H7 (cell line): ENCODE data around the gene RNF157. TPM values are rescaled to one million over a fixed set of nuclear protein-coding genes. Genes with fewer than 3 reads are reported as not detected.
A peak's percentile ranks its signal among the peaks of the same experiment; 100 is the strongest.

Source experiments
- DNase-seq: peaks from one replicate; pipeline ENCODE4 v3.0.0; 2012
- H3K27me3 ChIP-seq: 2 replicates; pipeline ENCODE4 v1.6.0; 2011; ENCODE audit warnings: mild to moderate bottlenecking, low read length; ENCODE audit not compliant: control insufficient read depth, insufficient read depth
- H3K36me3 ChIP-seq: replicated peaks from 2 replicates; pipeline ENCODE4 v1.5.1; 2011; ENCODE audit warnings: low read length; ENCODE audit not compliant: control insufficient read depth, insufficient read depth
- H3K4me3 ChIP-seq: 2 replicates; pipeline ENCODE4 v1.5.1; 2011; ENCODE audit warnings: low read depth, mild to moderate bottlenecking, control low read depth, low read length, moderate library complexity; ENCODE audit not compliant: insufficient read depth
- total RNA-seq: library from RNA; depleted of rRNA; stranded (reverse); fragments of >200 nt; shearing (Covaris generic); gene quantifications from 2 replicates; pipeline ENCODE4 v1.2.3, GENCODE V29; 2014

Gene RNF157
- total RNA-seq, 1 experiment from 2014 or later, result 5.6 TPM

DNA sequence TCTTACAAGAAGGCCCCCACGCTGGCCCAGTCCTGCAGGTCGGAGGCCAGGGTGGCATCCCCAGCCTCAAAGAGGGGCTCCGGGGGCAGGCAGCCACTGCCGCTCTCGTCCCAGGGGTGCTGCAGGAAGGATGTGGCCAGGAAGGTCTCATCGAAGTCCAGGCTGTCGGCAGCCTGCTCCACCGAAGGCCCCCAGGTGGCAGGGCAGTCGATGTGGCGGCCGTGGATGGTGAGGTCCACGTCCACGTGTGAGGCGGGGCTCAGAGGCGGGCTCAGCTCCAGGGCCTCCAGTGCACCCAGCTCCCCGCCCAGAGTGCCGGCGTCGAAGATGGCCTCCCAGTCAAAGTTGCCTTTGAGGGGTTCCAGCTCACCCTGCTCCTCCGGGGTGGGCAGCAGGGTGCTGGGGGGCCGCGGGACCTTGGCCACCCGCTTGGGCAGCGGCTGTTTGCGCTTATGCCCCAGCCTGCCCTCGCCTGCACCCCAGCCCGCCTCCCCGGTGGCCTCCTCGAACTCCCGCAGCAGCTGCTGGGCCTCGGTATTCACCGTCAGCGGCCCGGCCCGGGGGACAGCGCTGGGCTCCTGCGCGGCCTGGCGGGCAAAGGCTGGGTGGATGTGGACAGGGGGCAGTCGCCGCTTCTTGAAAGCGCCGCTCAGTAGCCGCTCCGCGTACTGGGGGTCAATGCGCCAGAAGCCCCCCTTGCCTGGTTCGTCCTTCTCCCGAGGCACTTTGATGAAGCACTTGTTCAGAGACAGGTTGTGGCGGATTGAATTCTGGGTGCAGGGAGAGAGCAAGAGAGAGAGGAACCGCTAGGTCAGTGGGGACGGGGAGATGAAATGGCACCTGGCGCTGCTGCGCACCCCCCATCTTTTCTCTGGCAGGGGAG, 102.7 kb downstream of the RNF157 start:
- peak; percentile 83 for DNase-seq
- Histone ChIP-seq H3K36me3 (no peaks in the 10 kb centered on the region), H3K4me3 (peak overlapping the region; percentile 22; the same call in 1 of the 2 replicates)

DNA sequence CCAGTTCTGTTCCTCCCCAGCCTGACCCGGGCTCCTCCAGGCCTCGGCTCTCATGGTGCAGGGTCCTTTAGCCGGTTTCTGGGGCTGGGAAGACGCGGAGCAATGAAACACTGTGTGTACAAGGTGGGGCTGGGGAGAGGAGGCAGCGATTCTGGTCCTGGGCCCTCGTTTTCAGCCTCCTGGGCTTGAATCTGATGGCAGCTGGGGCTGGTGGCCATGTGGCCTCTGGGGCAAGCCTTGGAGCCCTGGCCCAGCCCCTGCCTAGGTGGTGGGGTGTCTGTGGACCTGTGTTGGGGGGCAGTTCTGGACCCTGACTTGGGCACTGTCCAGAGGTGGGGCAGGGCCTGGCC, 103.3 kb downstream of the RNF157 start:
- H3K4me3 ChIP-seq, result no peak overlapping the region
- no peaks in the 10 kb centered on the region for H3K36me3 ChIP-seq
- H3K27me3 ChIP-seq, result peaks cover 69% of the 10 kb centered on the region
- no peak for DNase-seq

More for the DNA sequence above, 102.7 kb downstream of the RNF157 start:
- H3K27me3 ChIP-seq, result peaks cover 71% of the 10 kb centered on the region

GRCh38 chr17:76136276-76137000, 103.9 kb downstream of the RNF157 start:
- H3K4me3 ChIP-seq, result no peak overlapping the region
- peaks cover 69% of the 10 kb centered on the region for H3K27me3 ChIP-seq
- no peaks in the 10 kb centered on the region for H3K36me3 ChIP-seq
- peak; percentile 86 for DNase-seq

DNA sequence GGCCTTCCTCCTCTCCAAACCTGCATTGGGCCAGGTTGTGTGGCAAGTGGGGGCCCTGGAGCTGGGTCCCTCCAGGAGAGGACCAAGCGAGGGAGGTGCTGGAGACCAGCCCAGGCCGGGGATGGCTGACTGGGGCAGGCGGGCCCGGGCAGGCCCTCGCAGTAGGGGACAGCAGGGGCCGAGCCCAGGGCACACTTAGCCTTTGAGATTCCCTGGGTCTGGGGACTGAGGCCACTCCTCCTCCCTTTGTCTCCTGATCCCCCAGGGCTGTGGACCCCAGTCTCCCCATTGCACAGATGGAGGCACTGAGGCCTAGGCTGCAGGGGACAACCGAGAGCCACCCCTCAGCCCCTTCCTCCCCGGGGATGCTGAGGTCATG, 104.5 kb downstream of the RNF157 start:
- peak; percentile 80 for DNase-seq
- Histone ChIP-seq H3K27me3 (peaks cover 73% of the 10 kb centered on the region), H3K4me3 (peak overlapping the region; percentile 16; the same call in 1 of the 2 replicates), H3K36me3 (no peaks in the 10 kb centered on the region)

- H3K4me3 ChIP-seq, result peak overlapping the region; percentile 16; the same call in 1 of the 2 replicates
- H3K27me3 ChIP-seq, result peaks cover 73% of the 10 kb centered on the region
- DNase-seq, result peak; percentile 88
- H3K36me3 ChIP-seq, result no peaks in the 10 kb centered on the region
These were observed 105.1 kb downstream of the RNF157 start for GRCh38 chr17:76134911-76135809.

DNA sequence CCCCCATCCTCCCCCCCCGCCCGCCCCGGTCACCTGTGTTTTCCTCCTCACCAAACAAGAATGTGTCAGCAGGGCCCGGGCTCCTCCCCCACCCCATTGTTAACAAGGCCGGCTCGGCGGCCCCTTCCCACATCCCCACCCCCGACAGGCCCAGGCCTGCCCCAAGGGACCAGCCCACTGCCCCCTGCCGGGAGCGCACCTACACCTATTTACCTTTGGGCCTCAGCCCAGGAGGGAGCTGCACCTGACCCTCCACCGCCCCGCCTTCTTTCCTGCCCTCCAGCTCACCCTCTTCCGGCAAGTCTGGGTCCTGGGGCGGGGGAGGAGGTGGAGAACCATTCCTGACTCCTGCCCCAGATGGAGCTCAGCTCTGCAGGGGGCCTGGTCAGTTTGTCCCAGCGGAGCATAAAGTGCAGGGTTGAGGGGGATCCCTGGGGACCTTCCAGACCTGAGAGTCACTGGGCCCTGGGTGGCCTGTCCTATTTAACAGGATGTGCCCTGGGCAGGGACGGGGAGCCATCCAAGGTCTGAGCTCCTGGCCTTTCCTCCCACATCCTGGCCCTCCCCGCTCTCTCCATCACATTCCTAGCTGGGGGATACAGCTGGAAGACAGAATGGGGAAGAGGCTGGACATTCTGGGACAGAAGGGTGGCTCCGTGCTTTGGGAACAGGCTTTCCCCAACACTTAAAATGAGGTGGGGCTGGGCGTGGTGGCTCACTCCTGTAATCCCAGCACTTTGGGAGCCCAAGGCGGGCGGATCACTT, 107.5 kb downstream of the RNF157 start:
- peak; percentile 91 for DNase-seq
- Histone ChIP-seq H3K27me3 (peaks cover 50% of the 10 kb centered on the region), H3K4me3 (peak overlapping the region; percentile 5; the same call in 1 of the 2 replicates), H3K36me3 (no peaks in the 10 kb centered on the region)

GRCh38 chr17:76131692-76132573, 108.4 kb downstream of the RNF157 start:
- Histone ChIP-seq H3K27me3 (peaks cover 42% of the 10 kb centered on the region), H3K36me3 (no peaks in the 10 kb centered on the region), H3K4me3 (peak overlapping the region; percentile 16; the same call in 1 of the 2 replicates)
- peak; percentile 66 for DNase-seq

DNA sequence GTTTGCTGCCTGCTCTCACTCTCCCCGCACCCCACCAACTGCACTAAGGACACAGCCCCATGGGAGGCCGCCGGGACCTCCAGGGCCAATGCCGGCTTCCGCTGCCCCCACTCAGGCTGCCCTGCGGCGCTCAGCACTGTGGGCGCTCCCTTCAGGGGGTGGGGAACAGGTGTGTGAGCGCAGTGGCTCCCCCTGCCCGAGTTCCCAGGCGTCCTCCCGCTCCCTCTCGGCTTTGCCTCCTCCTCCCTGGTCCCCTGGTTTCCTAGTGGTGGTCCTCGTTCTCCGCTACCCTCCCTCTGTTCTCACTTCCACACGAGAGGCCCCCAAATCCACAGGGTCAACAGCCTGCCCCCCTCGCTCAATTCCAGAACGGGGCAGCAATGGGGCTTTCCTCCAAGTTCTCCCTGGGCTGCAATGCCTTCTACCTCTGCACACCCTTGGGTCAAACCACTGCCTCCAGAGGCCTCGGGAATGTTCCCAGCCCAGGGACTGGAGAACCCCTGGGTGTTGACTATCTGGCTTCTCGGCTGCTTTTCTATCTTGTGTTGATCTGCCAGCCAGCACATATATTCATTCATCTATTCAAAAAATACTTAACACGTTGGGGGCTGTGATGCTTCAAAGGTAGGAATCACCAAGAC, 109.1 kb downstream of the RNF157 start:
- Histone ChIP-seq H3K36me3 (no peaks in the 10 kb centered on the region), H3K27me3 (peaks cover 35% of the 10 kb centered on the region), H3K4me3 (peak overlapping the region; percentile 1; the same call in 1 of the 2 replicates)
- peak; percentile 72 for DNase-seq

DNA sequence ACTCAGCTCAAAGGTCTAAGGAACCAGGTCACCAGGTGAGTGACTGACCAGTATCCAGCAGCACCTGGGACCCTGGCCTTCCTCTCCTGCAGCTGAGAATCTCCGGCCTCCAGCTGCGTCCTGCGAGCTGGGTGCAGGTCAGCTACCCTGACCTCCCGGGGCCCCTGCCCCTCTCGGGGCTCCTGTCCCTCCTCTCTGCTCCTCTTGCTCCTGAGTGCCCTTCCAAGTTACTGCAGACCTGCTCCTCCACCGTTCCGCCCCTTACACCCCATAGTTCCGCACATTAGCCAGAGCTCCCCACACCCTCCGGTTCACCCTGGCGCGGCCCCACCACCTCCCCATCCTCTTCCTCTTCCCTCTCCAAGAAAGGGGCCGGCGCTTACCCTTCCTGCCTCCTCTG, 109.8 kb downstream of the RNF157 start:
- DNase-seq, result no peak
- Histone ChIP-seq H3K27me3 (peaks cover 28% of the 10 kb centered on the region), H3K36me3 (no peaks in the 10 kb centered on the region), H3K4me3 (no peak overlapping the region; the same call in 1 of the 2 replicates)

GRCh38 chr17:76125922-76126321, 114.4 kb downstream of the RNF157 start:
- Histone ChIP-seq H3K27me3 (peaks cover 12% of the 10 kb centered on the region), H3K36me3 (no peaks in the 10 kb centered on the region), H3K4me3 (no peak overlapping the region)
- peak; percentile 4 for DNase-seq

- no peak for DNase-seq
- H3K27me3 ChIP-seq, result peaks cover 6% of the 10 kb centered on the region
- no peak overlapping the region for H3K4me3 ChIP-seq
- H3K36me3 ChIP-seq, result no peaks in the 10 kb centered on the region
These were observed 115.0 kb downstream of the RNF157 start for GRCh38 chr17:76125391-76125675.

DNA sequence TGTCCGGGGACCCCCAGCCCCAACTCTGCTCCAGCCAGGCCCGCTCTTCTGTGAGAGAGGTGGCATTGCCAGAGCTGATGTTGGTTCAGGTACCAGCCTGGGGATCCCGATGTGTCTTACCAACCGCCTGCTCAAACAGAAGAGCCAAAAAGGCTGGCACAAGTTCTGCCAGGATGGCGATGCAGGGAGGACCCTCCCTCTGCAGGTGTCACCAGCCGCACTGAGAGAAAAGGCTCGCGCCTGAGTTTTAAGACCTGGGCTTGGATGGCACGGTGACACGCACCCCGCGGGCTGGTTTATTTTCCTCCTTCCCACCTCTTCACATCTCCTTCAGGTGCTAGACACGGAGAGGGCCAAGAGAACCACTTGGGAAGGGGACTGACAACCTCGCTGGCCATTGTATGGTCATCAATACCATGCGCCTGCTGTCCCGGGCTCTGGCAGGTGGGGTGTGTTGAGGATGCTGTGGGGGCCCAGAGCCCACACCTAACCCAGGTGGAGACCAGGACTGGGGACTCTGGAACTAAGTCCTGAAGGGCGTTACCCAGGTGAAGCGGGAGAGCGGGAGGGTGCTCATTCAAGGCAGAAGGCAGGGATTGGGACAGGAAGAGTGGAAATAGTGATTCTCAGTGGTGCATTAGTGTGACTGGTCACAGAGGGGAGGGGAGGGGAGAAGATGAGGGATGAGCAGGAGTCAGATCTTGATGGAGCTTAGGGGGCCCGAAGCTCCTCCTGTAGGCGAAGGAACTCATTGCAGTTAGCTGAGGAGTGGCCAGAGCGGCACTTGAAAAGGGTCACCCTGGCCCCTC, 115.5 kb downstream of the RNF157 start:
- Histone ChIP-seq H3K36me3 (no peaks in the 10 kb centered on the region), H3K4me3 (no peak overlapping the region), H3K27me3 (peaks cover 2% of the 10 kb centered on the region; the same call in 1 of the 2 replicates)
- peak; percentile 89 for DNase-seq
